ENCODE measurements around the gene TPH2.

TPH2 gene

DNA sequence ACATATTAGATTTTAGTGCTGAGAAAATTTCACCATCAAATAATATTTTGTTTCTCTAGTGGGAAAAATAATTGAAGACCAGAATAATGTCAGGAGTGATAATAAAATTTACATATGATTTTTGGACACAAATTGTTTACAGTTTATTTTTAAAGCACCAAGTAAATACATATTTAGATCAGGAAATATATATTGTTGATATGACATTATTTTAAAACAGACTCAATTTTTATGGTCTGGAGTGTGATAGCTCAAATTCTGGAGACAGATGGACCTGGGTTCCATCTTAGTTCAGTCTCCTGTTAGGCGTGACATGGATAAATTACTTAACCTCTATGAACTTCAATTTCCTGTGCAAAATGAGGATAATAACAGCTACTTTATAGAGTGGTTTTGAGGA, 135.4 kb downstream of the TPH2 start:
- no peak overlapping the region for H3K27ac Mint-ChIP-seq
- DNase-seq (ENCODE audit: low spot score): no peak
- H3K27me3 Mint-ChIP-seq (ENCODE audit: low read depth): no peaks in the 10 kb centered on the region
- H3K4me3 Mint-ChIP-seq: no peak overlapping the region
- no peaks in the 10 kb centered on the region for H3K4me1 Mint-ChIP-seq (ENCODE audit: low read depth)
- H3K36me3 Mint-ChIP-seq (ENCODE audit: low read depth): no peaks in the 10 kb centered on the region
- H3K9me3 Mint-ChIP-seq: peaks cover 6% of the 10 kb centered on the region

DNA sequence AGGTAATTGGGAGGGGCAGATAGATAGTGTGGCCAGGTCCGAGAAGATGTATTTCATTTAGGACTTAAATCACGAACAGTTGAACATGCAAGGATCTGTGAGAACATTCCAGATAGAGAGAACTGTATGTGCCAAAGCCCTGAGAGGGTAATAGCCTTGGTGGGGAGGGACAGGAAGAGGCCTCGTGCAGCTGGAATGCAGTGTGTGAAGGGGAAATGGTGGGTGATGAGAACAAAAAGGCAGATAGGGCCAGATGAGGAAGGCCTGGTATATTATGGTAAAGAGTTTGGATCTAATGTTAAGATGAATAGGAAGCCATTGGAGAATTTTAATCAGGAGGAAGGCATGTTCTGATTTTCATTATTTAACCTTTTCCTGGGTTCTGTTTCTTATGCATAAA, 136.3 kb downstream of the TPH2 start:
- DNase-seq (ENCODE audit: low spot score): no peak
- Mint-ChIP-seq H3K27me3 (ENCODE audit: low read depth) (no peaks in the 10 kb centered on the region), H3K27ac (no peak overlapping the region), H3K36me3 (ENCODE audit: low read depth) (no peaks in the 10 kb centered on the region), H3K9me3 (peaks cover 9% of the 10 kb centered on the region), H3K4me1 (ENCODE audit: low read depth) (no peaks in the 10 kb centered on the region), H3K4me3 (no peak overlapping the region)

DNA sequence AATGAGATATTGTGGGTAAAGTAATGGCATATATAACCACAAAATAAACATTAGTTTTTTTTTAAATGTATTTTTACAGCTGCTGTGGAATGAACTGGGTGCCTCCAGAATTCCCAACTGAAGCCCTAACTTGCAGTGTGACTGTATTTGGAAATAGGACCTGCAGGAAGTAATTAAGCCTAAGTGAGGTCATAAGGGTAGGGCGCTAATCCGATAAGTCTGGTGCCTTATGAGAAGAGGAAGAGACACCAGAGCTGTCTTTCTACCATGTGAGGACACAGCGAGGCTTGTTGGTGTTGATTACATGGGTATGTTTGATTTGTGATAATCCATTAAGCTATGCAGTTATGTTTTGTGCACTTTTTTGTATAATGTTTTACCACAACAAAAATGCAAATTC, 136.8 kb downstream of the TPH2 start:
- Mint-ChIP-seq H3K36me3 (ENCODE audit: low read depth) (no peaks in the 10 kb centered on the region), H3K27me3 (ENCODE audit: low read depth) (no peaks in the 10 kb centered on the region), H3K9me3 (peaks cover 9% of the 10 kb centered on the region), H3K4me1 (ENCODE audit: low read depth) (no peaks in the 10 kb centered on the region), H3K27ac (no peak overlapping the region), H3K4me3 (no peak overlapping the region)
- DNase-seq (ENCODE audit: low spot score): no peak

DNA sequence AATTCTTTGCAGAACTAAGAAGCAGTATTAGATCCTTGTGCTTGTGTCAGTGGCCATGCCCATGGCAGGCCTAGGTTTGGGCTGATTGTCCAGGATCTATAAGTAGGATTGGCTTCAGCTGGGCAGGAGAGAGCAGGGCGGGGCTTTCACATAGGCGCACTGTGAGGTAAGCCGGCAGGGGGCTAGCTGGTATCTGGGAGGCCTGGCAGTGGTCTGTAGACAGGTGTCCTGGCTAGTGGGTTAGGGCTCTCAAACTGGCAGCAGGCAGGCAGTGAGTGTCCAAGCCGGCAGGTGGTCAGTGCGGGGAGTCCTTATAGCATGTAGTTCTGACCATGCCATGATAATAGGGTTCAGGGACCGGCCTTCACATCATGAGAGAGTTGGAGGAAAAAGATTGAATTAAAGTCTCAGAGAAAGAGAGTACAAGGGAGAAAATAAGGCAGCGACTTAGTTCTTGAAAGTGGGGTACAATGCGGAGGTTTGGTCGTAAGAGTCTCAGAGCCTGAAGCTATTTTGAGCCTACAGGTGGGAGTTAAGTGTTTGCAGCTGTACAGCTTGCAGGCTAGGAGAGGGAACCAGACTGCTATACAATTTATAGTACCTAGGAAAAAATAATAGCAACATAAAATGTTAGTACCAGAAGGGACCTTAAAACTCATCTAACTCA, 137.4 kb downstream of the TPH2 start:
- DNase-seq (ENCODE audit: low spot score): no peak
- H3K4me3 Mint-ChIP-seq: no peak overlapping the region
- no peaks in the 10 kb centered on the region for H3K36me3 Mint-ChIP-seq (ENCODE audit: low read depth)
- peaks cover 9% of the 10 kb centered on the region for H3K9me3 Mint-ChIP-seq
- H3K27ac Mint-ChIP-seq: no peak overlapping the region
- H3K27me3 Mint-ChIP-seq (ENCODE audit: low read depth): no peaks in the 10 kb centered on the region
- no peaks in the 10 kb centered on the region for H3K4me1 Mint-ChIP-seq (ENCODE audit: low read depth)

DNA sequence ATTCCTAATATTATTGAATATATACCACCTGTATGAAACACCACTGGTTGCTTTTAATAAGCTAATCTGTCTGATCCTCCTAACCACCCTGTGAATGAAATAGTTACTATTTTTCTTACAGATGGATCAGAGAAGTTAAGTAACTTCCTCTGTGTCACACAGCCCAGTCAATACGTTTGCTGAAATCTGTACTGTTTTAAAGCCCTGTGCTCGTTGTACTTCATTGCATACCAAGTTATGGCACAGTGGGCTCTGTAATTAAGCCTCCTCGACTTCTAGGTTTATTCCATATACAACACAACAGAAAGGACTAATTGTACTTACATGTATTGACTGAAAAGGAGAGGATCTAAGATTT, 137.9 kb downstream of the TPH2 start:
- Mint-ChIP-seq H3K4me3 (no peak overlapping the region), H3K27me3 (ENCODE audit: low read depth) (no peaks in the 10 kb centered on the region), H3K4me1 (ENCODE audit: low read depth) (no peaks in the 10 kb centered on the region), H3K9me3 (peaks cover 6% of the 10 kb centered on the region), H3K27ac (no peak overlapping the region), H3K36me3 (ENCODE audit: low read depth) (no peaks in the 10 kb centered on the region)
- no peak for DNase-seq (ENCODE audit: low spot score)

DNA sequence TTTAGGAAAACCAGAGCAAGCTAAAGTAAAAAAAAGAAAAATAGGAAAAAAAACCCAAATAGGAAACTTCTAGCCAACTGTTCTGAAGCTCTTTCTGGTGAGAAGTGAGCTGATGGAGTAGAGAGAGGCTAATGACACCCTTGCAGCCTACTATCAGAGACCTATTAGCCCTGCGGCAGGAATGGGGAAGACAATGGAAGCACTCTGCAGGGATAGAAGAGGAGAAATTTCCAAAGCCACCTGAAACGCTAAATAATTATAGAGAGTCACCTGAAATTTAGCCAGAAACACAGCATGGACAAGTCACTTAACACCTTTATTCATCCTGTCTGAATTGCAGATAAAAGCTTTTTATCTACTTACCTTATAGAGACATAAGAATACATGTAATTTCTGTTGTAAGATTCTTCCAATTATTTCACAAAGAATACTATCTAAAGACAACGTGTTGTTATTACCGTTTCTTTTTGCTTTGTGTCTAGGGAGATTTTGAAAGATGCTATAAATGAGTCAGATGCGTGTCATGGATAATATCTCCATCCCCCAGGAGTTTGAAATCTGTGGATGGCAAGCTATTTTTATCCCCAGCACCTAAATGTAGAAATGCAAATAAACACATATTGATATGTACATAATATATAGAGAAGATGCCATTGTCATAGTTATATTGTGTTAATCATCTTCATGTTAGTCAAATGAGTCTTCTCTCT, 138.6 kb downstream of the TPH2 start:
- H3K27ac Mint-ChIP-seq: no peak overlapping the region

DNA sequence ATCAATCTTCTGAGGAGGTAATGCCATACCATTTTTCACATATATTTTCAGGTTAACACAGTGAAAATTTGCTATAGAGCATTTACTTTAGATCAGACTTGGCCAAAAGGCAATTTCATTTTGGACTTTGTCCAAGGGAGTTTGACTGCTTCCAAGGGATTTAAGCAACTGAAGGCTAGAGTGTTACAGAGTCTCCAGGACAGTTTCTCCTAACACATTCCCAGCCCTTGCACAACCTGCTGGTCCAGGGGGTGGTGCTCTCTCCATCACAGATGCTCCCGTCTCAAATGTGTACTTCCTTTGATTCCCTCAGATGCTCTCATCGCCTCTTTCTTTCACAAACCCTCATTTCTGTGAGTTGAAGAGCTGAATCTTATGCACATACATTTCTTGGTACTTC, 143.1 kb downstream of the TPH2 start:
- H3K36me3 Mint-ChIP-seq (ENCODE audit: low read depth): no peaks in the 10 kb centered on the region
- no peaks in the 10 kb centered on the region for H3K4me1 Mint-ChIP-seq (ENCODE audit: low read depth)
- DNase-seq (ENCODE audit: low spot score): no peak
- no peak overlapping the region for H3K4me3 Mint-ChIP-seq
- peaks cover 3% of the 10 kb centered on the region for H3K9me3 Mint-ChIP-seq
- H3K27ac Mint-ChIP-seq: no peak overlapping the region
- no peaks in the 10 kb centered on the region for H3K27me3 Mint-ChIP-seq (ENCODE audit: low read depth)

More for the DNA sequence above, 138.6 kb downstream of the TPH2 start:
- no peaks in the 10 kb centered on the region for H3K27me3 Mint-ChIP-seq (ENCODE audit: low read depth)
- H3K36me3 Mint-ChIP-seq (ENCODE audit: low read depth): no peaks in the 10 kb centered on the region
- peaks cover 3% of the 10 kb centered on the region for H3K9me3 Mint-ChIP-seq
- H3K4me1 Mint-ChIP-seq (ENCODE audit: low read depth): no peaks in the 10 kb centered on the region
- no peak overlapping the region for H3K4me3 Mint-ChIP-seq
- DNase-seq (ENCODE audit: low spot score): no peak
